GM19035 (cell line): ENCODE data around the gene ABCC3.

Experiments used
- ATAC-seq: cut with Tn5 transposase; IDR thresholded peaks from one replicate; pipeline ENCODE4 v1.9.1; 2021; ENCODE audit not compliant: unreplicated experiment

Gene ABCC3

DNA sequence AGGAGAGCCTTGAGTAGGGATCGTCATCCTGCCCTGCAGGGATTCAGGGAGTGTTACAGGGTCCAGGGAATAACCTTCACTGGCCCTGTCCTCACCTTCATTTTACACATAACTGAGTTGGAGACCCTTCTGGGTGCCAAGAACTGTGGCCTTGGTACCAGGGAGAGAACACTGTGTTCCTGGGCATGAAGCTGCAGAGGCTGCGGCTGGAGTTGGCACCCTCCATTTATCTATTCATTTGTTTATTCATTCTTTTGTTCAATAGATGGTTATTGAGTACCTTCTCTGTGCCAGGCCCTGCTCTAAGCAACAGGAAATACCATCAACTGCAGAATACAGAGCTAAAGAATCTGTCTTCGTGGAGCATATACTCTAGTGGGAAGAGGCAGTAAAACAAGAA is 6.7 kb downstream of the ABCC3 start:
- no peak for ATAC-seq

- ATAC-seq, result no peak
Measured at GRCh38 chr17:50642071-50642721, 7.5 kb downstream of the ABCC3 start.

DNA sequence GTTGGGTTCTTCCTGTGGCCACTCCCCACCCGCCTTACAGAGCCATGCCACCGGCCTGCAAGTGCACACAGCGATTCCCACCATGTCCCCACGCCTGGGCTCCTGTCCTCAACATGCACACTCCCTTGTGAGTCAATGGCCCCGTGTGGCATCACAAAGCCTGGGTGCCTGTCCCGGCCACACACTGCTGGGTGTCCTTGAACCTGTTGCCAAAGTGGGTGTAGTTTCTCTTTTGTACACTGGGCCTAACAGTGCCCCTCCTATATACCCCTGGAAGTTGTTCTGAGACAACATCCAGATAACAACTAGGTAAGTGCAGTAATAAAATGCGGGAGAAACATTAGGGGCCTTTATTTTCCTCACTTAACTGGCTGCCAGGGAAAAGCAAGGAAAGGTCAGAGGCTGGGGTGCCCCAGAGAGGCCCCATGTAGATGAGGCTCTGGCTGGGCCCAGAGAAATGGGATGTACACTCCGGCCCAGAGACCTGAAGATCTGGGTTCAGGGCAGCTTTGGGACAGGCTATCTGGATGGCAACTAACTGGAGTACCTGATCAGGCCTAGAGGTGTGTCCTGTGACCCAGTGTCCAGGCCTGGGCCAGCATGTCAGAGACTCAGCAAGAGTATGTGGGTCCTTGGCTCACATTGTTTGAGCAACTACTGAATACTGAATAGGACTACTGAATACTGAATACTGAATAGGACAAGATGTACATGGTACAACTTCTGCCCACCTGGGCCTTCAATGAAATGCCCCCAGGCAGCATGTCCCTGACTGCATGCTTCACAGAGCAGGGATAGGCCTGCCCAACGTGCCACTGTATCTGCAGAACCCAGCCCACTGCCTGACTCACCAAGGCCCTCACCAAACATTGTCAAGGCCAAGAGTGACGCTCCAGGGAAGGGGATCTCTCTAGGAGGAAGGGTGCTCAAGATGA is 8.3 kb downstream of the ABCC3 start:
- no peak for ATAC-seq

- ATAC-seq, result no peak
Measured at GRCh38 chr17:50645748-50646682, 11.3 kb downstream of the ABCC3 start.

- no peak for ATAC-seq
Measured at GRCh38 chr17:50647187-50647586, 12.5 kb downstream of the ABCC3 start.

DNA sequence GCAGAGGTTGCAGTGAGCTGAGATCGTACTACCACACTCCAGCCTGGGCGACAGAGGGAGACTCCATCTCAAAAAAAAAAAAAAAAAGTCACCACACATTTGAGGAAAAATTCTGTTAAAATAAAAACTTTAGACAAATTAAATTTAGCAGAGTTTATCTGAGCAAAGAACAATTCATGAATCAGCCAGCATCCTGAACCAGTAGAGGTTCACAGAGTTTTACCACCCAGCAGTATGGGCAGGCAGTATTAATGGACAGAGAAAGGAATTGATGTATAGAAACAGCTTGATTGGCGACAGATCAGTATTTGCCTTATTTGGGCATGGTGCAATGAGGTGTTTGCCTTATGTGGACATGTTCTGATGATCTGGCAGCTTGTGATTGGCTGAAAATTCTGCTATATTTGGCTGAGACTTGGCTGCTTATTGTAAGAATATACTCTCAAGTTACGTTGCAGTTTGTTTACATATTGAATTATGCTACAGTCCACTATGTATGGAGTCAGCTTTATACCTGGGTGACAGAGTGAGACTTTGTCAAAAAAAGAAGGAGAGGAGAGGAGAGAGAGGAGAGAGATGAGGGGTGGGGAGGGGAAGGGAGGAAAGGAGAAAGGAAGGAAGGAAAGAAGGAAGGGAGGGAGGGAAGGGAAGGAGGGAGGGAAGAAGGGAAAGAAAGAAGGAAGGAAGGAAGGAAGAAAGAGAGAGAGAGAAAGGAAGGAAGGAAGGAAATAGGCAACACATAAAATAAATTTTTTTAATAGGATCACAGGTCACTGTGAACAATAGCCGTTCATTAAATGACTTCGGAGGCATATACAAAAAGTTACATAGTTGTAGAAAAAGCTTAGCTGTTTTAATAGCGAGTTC is 14.6 kb downstream of the ABCC3 start:
- no peak for ATAC-seq

DNA sequence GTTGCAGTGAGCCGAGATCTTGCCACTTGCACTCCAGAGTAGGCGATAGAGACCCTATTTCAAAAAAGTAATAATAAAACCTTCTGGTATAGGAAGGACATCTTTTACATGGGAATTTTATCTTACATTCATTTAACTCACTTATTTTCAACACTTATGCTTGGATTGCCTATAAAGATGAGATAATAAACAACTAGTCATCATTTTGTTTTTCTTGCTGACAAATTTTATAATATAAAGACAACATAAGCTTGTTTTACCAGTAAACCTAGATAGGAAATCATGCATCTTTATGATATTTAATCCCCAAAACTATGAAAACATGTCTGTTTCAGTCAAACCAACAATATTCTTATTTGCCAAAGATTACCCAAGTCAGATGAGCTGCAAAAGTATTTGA is 17.0 kb downstream of the ABCC3 start:
- no peak for ATAC-seq

- no peak for ATAC-seq
Measured at GRCh38 chr17:50653738-50654137, 19.1 kb downstream of the ABCC3 start.

DNA sequence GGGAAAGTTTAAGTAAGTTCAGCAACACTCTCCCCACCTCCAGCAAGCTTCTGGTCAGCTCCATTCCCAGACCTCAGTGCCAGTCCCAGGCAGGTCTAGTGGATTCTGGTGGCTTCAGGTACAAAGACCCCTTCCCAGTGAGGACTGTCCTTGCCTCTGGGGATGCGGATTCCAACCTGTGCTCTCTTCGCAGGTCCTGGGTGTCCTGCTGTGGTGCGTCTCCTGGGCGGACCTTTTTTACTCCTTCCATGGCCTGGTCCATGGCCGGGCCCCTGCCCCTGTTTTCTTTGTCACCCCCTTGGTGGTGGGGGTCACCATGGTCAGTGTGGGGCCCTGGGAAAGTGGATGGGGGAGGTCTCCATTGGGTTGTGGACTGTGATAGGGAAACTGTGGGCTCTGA is 21.8 kb downstream of the ABCC3 start:
- ATAC-seq, result no peak

DNA sequence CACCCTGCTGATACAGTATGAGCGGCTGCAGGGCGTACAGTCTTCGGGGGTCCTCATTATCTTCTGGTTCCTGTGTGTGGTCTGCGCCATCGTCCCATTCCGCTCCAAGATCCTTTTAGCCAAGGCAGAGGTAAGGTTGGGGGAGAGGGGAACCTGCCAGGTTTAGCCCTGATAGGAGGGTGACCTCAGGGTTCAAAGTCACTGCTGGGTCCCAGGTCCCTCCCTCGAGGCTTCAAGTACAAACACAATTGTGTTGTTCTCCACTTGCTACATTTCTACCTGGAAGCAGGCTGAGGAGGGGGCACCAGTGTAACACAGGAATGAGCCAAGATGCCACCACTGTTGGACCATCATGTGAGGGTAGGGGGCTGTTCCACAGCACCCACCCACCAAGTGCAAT is 22.4 kb downstream of the ABCC3 start:
- ATAC-seq, result no peak

DNA sequence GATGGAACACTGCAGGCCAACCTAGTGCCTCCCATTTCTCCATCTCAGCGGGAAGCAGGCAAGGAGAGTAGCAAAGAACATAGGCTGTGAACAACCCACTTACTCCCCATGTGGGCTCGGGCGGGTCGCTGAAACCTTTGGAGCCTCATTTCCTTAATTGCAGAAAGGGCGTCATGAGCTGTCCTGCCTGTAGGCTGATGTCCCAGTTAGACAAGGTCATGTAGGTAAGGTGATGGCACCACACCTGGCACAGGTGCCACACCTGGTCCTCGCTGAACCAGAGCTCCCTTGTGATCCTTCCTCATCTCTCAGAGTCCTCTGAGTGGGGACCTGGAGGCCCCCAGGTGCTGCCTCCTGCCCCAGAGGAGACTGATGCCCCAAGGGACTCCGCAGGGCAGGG is 22.9 kb downstream of the ABCC3 start:
- no peak for ATAC-seq

- no peak for ATAC-seq
Measured at GRCh38 chr17:50658616-50659015, 23.9 kb downstream of the ABCC3 start.

GRCh38 chr17:50659179-50659578 is 24.5 kb downstream of the ABCC3 start:
- ATAC-seq, result no peak

DNA sequence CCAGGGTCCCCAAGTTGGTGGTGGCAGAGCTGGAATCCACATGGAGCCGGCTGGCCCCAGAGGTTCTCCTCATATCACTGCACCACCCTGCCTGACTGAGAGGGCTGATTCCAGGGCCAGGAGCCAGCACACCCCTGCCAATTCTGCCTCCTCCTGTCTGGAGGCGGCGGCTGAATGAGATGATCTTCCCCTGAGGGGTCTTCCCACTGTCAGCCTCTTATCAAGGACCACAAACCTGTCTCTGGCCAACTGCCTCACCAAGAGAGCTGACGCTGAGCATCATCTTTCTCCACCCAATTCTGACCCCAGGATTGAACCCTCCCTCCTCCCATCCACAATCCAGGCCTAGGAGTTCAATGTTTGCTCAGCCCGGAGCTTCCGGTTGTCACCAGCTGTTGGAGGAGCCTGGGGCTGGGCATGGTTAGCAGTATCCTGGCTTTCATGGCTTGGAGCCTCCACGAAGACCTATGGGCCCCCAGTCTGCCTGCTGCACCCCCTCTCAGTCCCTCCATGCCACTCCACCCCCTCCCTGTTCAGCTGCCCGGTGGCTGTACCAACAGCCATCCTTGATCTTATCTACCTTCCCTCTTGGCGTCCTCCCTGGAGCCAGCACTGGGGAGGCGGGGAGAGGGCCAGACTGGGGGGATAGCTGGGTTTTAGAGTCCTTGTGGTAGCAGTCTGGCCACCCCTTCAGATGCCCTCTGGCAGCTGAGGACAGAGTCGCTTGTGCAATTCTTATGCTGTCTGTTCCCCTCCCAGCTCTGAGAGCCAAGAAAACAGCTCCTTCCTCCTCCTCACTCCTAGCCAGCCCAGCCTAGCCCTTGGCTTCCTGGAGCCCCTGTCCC is 25.6 kb downstream of the ABCC3 start:
- no peak for ATAC-seq

DNA sequence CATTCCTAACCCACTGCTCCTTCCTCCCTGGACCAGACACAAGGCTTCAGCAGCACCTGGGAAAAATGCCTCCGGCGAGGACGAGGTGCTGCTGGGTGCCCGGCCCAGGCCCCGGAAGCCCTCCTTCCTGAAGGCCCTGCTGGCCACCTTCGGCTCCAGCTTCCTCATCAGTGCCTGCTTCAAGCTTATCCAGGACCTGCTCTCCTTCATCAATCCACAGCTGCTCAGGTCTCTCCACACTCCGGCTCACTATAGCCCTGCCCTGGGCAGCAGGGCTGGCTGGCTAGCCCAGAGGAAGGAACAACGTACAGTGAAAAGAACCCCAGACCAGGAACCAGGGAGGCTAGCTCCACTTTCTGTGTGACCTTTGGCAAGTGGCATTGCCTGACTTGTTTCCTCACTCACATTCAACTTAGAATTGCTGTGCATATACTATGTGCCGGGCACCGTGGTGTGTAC is 26.2 kb downstream of the ABCC3 start:
- no peak for ATAC-seq

DNA sequence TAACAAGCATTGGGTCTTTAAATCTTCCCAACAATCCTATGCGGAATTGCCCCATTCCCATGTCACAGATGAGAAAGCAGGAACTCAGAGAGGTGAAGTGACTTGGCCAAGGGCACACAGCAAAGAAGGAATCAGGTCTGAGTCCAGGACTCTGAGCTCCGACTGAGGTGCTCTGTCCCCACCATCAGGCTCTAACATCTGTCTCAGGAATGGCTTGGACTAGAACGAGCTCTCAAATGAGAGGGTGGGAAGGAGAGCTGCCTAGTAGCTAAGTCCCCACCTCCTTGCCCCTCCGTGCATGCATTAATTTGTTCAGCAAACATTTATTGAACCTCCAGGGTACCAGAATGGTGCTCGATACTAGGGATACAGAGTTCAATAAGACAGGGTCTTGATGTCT is 26.7 kb downstream of the ABCC3 start:
- ATAC-seq, result no peak

DNA sequence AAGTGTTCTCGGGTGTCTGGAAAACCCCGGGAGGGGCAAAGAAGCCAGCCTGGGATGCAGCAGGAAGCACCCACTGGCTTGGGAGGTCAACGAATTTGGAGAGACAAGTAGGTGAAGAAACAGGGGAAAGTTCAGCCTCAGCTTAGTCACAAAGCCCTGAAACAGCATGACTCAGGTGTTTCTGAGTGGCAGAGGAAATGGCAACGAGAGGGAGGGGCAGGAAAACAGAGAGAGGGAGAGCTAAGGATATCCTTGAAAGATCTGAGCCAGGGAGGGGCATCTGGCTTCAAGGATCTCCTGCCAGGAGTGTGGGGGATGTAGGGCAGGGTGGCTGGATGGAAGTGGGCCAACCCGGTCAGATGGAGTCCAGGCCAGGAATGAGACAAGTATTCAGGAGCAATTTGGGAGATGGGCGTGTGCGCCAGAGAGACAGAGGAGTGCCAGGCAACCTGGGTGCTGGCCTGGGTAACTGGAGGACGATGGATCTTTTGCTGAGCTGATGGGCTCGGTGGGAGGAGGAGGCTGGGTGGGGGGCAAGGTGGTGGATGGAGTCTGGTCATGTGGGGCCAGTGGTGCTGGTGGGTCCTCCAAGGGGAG is 27.2 kb downstream of the ABCC3 start:
- no peak for ATAC-seq

GRCh38 chr17:50662632-50663225 is 28.0 kb downstream of the ABCC3 start:
- no peak for ATAC-seq
